Fibroblast of lung (primary cell): ENCODE results near the gene PDHX. TPM values are rescaled to one million over a fixed set of nuclear protein-coding genes. Genes with fewer than 3 reads are reported as not detected.

Experiments used
- DNase-seq, 2 donors: peaks; one replicate each; pipeline versions ENCODE4 v3.0.0 to v3.0.0-alpha.2; 2010; ENCODE audit warnings: low read depth in 2 of 2
- H2AFZ ChIP-seq: 2 replicates; pipeline ENCODE4 v1.5.1; 2012; ENCODE audit warnings: low read length, control low read depth, inconsistent platforms
- H3K27ac ChIP-seq: 2 replicates; pipeline ENCODE4 v1.5.1; 2011; ENCODE audit warnings: low read length, control low read depth; ENCODE audit not compliant: insufficient read depth
- H3K27me3 ChIP-seq: 2 replicates; pipeline ENCODE4 v1.5.1; 2011; ENCODE audit warnings: mild to moderate bottlenecking, low read length; ENCODE audit not compliant: control insufficient read depth, insufficient read depth
- H3K36me3 ChIP-seq: 2 replicates; pipeline ENCODE4 v1.5.1; 2011; ENCODE audit warnings: low read length; ENCODE audit not compliant: control insufficient read depth, insufficient read depth
- H3K4me1 ChIP-seq: 2 replicates; pipeline ENCODE4 v1.5.1; 2011; ENCODE audit warnings: low read length; ENCODE audit not compliant: control insufficient read depth, insufficient read depth; ENCODE audit errors: extremely low read depth
- H3K4me2 ChIP-seq: 2 replicates; pipeline ENCODE4 v1.5.1; 2011; ENCODE audit warnings: low read length, control low read depth; ENCODE audit not compliant: insufficient read depth; ENCODE audit errors: extremely low read depth
- H3K4me3 ChIP-seq, 4 experiments: fragments of 200-600 bp in 1 of 4; sonication (generic) in 1 of 4; replicated peaks in 1 of 4; 2 replicates each; pipeline ENCODE4 v1.5.1; 2011 to 2016; ENCODE audit warnings: low read length in 4 of 4, low read depth in 3 of 4, mild to moderate bottlenecking in 3 of 4, control low read depth in 2 of 4, inconsistent platforms in 1 of 4, mixed read lengths in 1 of 4; ENCODE audit not compliant: insufficient read depth in 1 of 4; ENCODE audit errors: control extremely low read depth in 1 of 4
- H3K79me2 ChIP-seq: 2 replicates; pipeline ENCODE4 v1.5.1; 2012; ENCODE audit warnings: mild to moderate bottlenecking, low read length, inconsistent platforms; ENCODE audit not compliant: control insufficient read depth, insufficient read depth
- H3K9ac ChIP-seq: 2 replicates; pipeline ENCODE4 v1.5.1; 2011; ENCODE audit warnings: mild to moderate bottlenecking, low read length, control low read depth; ENCODE audit not compliant: insufficient read depth
- H3K9me3 ChIP-seq: 2 replicates; pipeline ENCODE4 v1.5.1; 2012; ENCODE audit warnings: low read depth, low read length; ENCODE audit not compliant: control insufficient read depth, insufficient read depth
- H4K20me1 ChIP-seq: 2 replicates; pipeline ENCODE4 v1.5.1; 2011; ENCODE audit warnings: low read length; ENCODE audit not compliant: control insufficient read depth, insufficient read depth; ENCODE audit errors: extremely low read depth
- EZH2 ChIP-seq: IDR thresholded peaks from 2 replicates; pipeline ENCODE4 v1.5.1; 2012; ENCODE audit warnings: low read length, control low read depth, mild to moderate bottlenecking; ENCODE audit errors: missing control alignments
- polyA plus RNA-seq, 2 donors: library from polyadenylated mRNA; depleted of rRNA in 1 of 2; stranded (reverse) in 1 of 2; unstranded in 1 of 2; fragments of >200 nt; gene quantifications; 2 replicates each; pipeline ENCODE4 v1.2.1, GENCODE V29; 2011 to 2012; ENCODE audit warnings: missing spikeins in 1 of 2
- total RNA-seq: library from RNA; depleted of rRNA; stranded (reverse); fragments of >200 nt; gene quantifications from 2 replicates; pipeline ENCODE4 v1.2.1, GENCODE V29; 2014
- TF ChIP-seq, protein P1 (sequence below), 2 donors: IDR thresholded peaks in 1 of 2; conservative IDR thresholded peaks in 1 of 2; 1 replicate in 1 of 2; 2 replicates in 1 of 2; pipeline ENCODE4 v1.5.1; 2011 to 2012; ENCODE audit warnings: low read length in 2 of 2, control low read depth in 1 of 2, inconsistent platforms in 1 of 2, low read depth in 1 of 2, mild to moderate bottlenecking in 1 of 2

Gene PDHX
- total and polyA plus RNA-seq, 2 donors (not counting 1 experiment from before 2014, with no cell fraction given), result 29.6 to 36.5 TPM

DNA sequence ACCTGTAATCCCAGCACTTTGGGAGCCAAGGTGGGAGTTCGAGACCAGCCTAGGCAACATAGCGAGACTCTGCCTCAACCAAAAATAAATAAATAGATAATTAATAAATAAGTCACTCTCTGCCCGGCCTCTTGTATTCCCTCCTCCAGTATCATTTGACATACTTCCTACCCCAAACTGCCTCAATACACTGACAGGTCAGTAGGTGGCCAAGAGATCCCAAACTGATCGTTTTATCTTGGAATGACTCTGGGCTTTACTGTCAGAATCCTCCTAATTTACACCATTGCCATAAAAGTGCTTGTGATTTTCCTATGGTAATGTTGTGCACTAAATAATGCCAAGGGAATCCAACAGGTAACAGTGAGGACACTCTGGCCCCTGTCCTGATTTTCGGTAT lies 94.2 kb downstream of the PDHX start:
- H3K9me3 ChIP-seq, result no peaks in the 10 kb centered on the region
- H3K4me3 ChIP-seq, result no peak overlapping the region
- H2AFZ ChIP-seq, result no peak overlapping the region
- no peak overlapping the region for H3K27ac ChIP-seq
- no peak overlapping the region for H3K9ac ChIP-seq
- H4K20me1 ChIP-seq, result no peaks in the 10 kb centered on the region
- no peaks in the 10 kb centered on the region for H3K79me2 ChIP-seq
- H3K4me1 ChIP-seq, result peaks cover 8% of the 10 kb centered on the region
- DNase-seq, result no peak
- no peaks in the 10 kb centered on the region for H3K36me3 ChIP-seq
- no peaks in the 10 kb centered on the region for H3K27me3 ChIP-seq
- TF ChIP-seq, protein P1, sequence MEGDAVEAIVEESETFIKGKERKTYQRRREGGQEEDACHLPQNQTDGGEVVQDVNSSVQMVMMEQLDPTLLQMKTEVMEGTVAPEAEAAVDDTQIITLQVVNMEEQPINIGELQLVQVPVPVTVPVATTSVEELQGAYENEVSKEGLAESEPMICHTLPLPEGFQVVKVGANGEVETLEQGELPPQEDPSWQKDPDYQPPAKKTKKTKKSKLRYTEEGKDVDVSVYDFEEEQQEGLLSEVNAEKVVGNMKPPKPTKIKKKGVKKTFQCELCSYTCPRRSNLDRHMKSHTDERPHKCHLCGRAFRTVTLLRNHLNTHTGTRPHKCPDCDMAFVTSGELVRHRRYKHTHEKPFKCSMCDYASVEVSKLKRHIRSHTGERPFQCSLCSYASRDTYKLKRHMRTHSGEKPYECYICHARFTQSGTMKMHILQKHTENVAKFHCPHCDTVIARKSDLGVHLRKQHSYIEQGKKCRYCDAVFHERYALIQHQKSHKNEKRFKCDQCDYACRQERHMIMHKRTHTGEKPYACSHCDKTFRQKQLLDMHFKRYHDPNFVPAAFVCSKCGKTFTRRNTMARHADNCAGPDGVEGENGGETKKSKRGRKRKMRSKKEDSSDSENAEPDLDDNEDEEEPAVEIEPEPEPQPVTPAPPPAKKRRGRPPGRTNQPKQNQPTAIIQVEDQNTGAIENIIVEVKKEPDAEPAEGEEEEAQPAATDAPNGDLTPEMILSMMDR (conservative IDR thresholded peaks at IDR 0.05 in 1 of 2, IDR thresholded peaks at IDR 0.05 in 1 of 2; ENCODE audit: low read depth in 1 of 2, low read length in 2 of 2), result no peak
- TF ChIP-seq EZH2, result no peak
- H3K4me2 ChIP-seq, result no peak overlapping the region

DNA sequence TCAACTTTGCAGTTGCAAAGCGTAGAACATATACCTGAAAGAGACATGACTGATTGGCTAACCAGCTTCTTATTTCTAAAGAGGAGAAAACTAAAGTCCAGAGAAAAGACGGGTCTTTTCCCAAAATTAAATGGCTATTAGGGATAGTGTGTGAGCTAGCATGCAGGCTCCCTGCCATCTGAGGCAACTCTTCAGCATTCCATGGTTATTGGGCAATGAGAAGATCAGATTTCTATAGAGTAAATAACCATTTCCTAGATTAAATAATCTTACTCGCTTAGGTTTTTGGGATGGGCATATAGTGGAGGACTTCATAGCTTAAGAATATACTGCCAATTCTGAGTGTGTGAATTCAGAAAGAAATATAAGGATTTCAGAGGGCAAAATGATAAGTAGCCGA lies 95.0 kb downstream of the PDHX start:
- Histone ChIP-seq H3K79me2 (no peaks in the 10 kb centered on the region), H3K4me3 (no peak overlapping the region), H3K9me3 (no peaks in the 10 kb centered on the region), H3K4me1 (peaks cover 8% of the 10 kb centered on the region), H3K9ac (no peak overlapping the region), H3K36me3 (no peaks in the 10 kb centered on the region), H4K20me1 (no peaks in the 10 kb centered on the region), H3K27me3 (no peaks in the 10 kb centered on the region), H2AFZ (no peak overlapping the region), H3K27ac (no peak overlapping the region), H3K4me2 (peak overlapping the region; percentile 54)
- TF ChIP-seq, protein P1 (conservative IDR thresholded peaks at IDR 0.05 in 1 of 2, IDR thresholded peaks at IDR 0.05 in 1 of 2; ENCODE audit: low read depth in 1 of 2, low read length in 2 of 2), result no peak
- no peak for TF ChIP-seq EZH2
- DNase-seq, result peak; percentile 36 to 84

DNA sequence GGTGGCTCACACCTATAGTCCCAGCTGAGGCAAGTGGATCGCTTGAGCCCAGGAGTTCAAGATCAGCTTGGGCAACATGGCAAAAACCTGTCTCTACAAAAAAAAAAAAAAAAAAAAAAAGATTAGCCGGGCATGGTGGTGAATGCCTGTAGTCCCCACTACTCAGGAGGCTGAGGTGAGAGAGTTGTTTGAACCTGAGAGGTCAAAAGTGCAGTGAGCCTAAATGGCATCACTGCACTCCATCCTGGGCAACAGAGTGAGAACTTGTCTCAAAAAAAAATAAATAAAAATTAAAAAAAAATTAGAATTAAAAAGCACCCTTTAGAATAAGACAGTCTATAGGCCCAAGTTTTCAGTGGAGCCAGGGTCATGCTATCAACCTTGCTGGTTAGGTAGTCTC lies 95.5 kb downstream of the PDHX start:
- Histone ChIP-seq H4K20me1 (no peaks in the 10 kb centered on the region), H3K9ac (no peak overlapping the region), H3K4me3 (no peak overlapping the region), H3K36me3 (no peaks in the 10 kb centered on the region), H3K27ac (no peak overlapping the region), H3K79me2 (no peaks in the 10 kb centered on the region), H2AFZ (no peak overlapping the region), H3K9me3 (no peaks in the 10 kb centered on the region), H3K4me1 (peaks cover 8% of the 10 kb centered on the region), H3K4me2 (no peak overlapping the region), H3K27me3 (no peaks in the 10 kb centered on the region)
- TF ChIP-seq, protein P1 (conservative IDR thresholded peaks at IDR 0.05 in 1 of 2, IDR thresholded peaks at IDR 0.05 in 1 of 2; ENCODE audit: low read depth in 1 of 2, low read length in 2 of 2), result no peak
- TF ChIP-seq EZH2, result no peak
- no peak for DNase-seq
